NCI-H82 treated with DMSO at 0.1 percent for 48 hours (cell line): Measurements from ENCODE around the gene CSGALNACT2.
A peak's percentile ranks its signal among the peaks of the same experiment; 100 is the strongest.

Experiments used
- DNase-seq: peaks from one replicate; lab custom pipeline; 2025; ENCODE audit not compliant: unreplicated experiment; lab: John Stamatoyannopoulos, UW

CSGALNACT2 gene

DNA sequence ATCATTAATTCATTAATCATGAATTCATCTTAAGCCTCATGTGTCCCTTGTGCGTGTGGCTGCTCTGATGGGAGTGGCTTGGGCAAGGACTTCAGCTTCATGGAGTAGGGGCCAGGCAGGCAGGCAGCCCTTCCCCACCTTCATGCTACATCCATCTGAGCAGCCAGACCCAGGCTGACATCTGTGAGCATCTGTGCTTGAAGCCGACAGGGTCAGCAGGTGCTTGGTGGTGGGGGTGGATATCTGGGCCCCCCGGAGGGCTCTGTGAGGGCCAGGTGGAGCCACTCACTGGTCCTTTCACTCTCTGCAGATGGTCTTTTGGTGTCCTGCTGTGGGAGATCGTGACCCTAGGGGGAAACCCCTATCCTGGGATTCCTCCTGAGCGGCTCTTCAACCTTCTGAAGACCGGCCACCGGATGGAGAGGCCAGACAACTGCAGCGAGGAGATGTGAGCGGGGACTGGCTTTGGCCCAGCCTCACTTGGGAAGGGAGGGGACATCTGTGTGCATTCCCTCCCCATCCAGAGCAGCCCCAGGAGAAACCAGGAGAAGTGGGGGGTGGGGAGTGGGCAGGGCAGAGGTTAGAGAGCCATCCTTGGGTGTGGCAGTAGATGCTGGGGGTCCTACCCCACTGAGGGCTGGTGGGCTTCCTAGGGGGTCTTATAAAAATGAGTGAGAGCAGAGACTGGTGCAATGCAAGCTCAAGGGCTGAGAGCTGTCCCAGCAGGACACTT, 14.7 kb upstream of the CSGALNACT2 start:
- no peak for DNase-seq

DNA sequence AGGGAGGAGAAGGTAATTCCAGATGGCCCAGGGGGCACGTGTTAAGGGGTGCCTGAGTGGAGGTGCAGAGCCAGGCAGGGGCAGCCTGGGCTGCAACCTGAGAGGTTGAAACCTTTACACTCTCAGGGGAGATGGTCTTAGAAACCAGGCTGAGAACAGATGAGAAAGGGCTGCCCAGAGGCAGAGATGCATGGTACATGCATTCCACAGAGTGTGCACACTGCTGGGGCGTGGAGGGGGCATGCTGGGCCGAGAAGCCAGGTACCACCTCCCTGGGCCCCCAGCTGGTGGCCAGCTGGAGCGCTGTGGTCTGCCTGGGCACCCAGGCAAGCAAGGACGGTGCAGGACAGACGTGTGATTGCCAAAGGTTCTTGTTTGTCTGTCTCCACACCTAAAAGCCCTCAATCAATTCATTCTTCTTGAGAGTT, 14.1 kb upstream of the CSGALNACT2 start:
- no peak for DNase-seq

DNA sequence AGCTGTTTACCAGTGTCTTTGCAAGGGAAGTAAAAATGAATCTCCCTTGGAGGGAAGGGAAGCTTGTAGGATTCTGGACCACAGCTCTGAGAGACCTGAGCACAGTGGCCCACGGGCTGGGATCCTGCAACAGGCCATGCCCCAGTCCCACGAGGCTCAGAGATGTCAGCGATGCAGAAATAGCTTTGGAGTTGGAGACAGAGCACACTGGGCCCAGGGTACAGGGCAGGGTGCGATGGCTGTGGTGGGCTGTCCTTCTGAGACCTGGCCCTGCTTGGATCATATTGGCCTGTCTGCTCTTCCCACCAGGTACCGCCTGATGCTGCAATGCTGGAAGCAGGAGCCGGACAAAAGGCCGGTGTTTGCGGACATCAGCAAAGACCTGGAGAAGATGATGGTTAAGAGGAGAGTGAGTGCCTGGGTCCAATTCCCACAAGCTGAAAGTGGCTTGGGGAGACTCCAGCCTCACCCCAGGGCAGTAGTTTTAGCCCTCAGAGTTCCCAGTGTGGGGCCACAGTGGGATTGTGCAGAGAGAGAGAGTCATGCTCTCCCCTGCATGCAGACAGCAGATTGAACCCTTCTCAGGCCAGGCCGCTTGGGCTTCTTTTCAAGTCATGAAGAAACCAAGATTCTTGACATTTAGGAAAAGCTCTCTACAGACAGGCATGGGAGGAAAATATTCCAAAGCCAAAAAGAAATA, 13.5 kb upstream of the CSGALNACT2 start:
- DNase-seq: no peak

GRCh38 chr10:43125274-43125845, 12.9 kb upstream of the CSGALNACT2 start:
- DNase-seq: no peak

DNA sequence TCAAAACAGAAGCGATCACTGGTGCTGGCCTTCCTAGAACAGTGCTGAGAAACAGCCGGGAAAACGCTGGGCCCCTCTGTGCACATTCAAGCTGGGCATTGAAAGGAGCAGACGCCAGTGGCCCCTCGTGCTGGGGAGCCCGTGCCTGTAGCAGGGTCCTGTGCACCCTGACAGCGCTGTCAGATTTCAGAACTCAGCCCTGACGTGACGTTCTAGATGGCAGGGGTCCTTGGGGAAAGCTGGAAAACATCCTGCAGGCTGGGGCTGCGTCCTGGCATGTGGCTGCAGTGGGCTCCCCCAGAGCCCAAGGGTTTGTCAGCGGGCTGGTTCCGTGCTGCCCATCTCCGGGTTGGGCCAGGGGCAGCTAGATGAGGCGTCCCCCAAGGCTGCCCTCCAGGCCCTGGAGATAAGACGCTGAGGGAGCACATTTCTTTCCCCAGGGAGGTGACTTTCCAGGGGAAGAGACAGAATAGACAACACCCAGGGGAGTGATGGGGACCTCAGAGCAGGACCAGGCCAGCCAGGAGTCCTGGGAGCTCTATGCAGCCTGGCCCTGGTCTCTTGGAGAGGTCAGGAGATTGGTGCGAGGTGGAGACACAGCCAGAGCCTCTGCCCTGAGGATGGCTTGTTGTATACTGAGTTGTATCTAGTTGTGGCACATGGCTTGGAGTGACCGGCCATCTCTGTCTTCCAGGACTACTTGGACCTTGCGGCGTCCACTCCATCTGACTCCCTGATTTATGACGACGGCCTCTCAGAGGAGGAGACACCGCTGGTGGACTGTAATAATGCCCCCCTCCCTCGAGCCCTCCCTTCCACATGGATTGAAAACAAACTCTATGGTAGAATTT, 12.1 kb upstream of the CSGALNACT2 start:
- DNase-seq: no peak

GRCh38 chr10:43126759-43127424, 11.4 kb upstream of the CSGALNACT2 start:
- DNase-seq: no peak

GRCh38 chr10:43127442-43127841, 10.8 kb upstream of the CSGALNACT2 start:
- DNase-seq: no peak

GRCh38 chr10:43128331-43128730, 9.9 kb upstream of the CSGALNACT2 start:
- no peak for DNase-seq

- no peak for DNase-seq
Measured at GRCh38 chr10:43128958-43129706, 9.1 kb upstream of the CSGALNACT2 start.

GRCh38 chr10:43130770-43131171, 7.5 kb upstream of the CSGALNACT2 start:
- DNase-seq: no peak

DNA sequence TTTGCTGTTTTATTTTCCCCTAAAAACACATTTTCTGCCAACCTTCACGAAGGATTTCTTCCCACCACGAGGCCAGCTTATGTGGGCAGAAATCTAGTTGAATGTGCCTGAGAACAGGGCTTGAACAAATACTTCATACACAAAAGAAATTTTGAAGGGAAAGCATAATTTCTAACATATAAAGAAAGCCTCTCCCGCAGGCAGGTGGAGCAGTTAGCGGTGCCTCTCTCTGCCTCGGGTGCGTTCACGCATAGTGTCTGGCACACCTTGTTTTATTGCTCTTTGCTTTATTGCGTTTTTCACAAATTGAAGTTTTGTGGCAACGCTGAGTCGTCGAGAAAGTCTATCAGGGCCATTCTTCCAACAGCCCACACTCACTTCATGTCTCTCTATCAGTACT, 7.0 kb upstream of the CSGALNACT2 start:
- no peak for DNase-seq

DNA sequence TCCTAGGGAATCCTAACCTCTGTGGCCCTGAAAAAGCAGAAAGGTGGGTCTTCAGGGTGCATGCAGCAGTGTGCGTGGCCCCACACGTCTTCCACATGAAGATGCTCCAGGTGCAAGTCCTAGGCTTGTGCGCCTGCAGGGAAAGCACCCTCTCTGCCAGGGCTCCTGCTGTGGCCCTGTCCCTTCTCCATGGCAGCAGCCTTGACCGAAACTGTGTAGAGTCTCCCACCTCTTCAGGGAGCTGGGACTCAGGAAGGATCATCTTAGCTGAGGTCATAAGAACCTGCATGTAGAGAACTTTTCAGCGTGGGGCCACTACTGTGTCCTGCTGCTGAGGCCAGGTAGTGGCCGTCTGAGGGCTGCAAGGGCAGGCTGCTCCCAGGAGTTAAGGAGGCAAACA, 6.3 kb upstream of the CSGALNACT2 start:
- DNase-seq: no peak

DNA sequence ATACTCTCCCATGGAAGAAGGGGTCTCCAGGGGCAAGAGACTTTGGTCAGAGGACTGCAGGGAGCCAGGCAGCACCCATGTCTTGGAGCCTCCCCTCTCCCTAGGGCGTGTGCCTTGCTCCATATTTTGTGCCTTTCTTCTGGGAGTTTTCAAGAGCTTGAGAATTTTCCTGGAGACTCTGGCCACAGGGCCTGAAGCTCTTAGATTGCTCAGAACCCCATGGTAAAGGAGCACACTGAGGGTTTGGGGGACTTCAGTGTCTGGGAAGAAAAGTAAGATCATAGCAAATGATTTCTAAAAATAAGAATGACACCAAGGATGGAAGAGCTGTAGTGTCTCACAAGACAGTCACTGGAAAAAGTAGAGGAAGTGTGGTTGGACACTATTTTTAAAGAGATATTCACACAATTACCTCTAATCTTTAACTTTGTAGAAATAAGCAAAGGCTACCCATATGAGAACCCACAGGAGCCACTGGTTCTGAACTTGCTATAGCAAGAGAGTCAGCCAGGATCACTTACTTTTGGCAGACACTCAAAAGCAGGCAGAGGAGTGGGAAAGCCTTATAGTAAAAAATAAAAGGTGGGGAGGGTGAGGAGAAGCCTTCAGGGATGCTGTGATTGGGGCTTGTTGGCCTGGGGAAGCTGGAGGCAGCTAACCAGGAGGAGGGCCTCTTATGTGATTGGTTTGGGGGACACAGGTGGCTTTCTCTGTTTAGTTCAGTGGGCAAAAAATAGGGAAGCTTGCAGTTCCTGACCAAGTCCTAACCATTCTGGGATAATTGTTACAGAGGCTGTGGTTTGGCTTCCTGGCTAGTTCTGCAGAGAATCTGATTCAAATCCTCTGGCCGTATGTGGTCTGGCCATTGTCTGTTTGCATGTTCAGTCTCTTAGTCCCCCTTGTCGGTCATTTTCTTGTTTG, 5.1 kb upstream of the CSGALNACT2 start:
- DNase-seq: no peak

DNA sequence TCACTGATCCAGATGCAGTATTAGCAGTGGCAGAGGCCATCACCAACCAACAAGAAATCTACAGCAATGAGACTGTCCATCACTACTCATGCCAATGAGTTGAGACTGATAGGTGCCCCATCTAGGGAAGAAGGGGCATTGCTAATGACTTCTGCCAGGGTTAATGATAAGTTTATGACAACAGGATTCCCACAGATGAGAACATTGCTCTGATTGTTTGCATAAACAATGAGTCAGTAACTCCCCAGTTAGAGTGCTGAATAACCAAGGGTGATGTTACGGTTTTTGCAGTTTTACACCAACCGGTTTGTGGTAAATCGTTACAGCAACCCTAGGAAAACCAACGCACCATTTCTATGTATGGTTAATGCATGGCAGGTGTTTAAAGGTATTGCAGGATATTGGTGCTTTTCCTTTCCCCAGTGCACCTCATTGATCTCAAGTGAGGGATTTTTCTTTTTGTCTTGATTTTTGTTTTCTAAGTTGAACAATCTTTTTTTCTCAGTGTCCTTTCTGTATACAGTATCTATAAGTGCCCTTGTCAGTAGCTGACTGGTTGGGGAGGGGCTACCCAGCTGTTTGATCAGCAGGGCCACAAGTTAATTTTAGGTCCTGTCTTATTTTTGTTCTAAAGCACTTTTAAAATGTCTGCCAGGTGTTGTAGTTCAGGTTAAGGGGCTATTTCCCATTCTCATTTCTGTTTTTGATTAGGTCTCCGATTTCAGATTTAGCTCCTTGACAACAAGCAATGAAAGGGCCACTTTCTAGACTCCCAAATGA, 3.9 kb upstream of the CSGALNACT2 start:
- no peak for DNase-seq

DNA sequence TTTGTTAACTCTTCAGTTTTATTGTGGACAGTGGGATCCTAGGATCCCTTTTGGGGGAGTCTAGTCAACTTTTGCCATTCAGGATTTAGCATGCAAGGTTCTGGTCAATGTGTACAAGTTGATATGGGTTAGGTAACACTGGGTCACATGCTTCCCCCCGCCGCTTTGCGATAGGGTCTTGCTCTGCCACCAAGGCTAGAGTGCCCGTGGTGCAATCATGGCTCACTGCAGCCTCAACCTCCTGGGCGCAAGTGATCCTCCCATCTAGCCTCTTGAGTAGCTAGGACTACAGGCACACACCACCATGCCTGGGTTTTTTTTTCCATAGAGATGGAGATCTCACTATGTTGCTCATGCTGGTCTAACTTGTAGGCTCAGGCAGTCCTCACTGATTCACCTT, 3.2 kb upstream of the CSGALNACT2 start:
- no peak for DNase-seq

DNA sequence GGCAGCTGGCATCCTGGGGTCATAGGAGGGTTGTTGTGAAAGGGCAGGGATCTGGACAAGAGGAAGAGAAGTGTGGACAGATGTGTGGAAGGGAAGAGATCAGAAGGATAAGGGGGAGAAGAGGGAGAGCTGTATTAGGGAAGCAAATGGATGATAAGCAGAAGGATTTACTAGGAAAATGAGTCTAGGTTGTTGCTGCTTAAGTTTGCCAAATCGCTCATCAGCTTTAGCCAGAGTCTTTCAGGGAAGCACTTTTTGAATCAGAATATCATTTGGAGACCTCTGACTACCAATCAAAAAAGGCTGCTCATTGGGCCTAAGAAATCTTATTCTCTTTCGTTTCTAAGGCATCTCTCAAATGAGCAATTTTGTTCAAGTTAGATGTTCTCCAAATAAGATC, 2.6 kb upstream of the CSGALNACT2 start:
- DNase-seq: peak; percentile 6

DNA sequence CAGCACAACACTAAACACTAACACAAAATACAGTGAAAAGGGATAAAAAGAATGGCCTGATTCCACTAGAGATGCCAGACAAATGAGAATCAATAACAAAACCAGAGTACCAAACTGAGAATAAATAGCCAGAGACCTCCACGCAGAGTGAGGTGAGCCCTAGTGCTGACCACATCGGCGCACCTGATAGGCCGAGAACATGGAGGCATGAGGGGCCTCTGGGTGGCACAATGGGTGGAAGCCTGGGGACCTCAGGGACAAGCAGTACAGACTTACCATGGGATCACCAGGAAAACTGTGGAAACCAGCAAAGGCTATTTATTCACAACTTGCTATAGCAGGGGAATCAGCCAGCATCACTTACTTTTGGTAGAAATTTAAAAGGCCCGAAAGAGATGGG, 1.8 kb upstream of the CSGALNACT2 start:
- no peak for DNase-seq

DNA sequence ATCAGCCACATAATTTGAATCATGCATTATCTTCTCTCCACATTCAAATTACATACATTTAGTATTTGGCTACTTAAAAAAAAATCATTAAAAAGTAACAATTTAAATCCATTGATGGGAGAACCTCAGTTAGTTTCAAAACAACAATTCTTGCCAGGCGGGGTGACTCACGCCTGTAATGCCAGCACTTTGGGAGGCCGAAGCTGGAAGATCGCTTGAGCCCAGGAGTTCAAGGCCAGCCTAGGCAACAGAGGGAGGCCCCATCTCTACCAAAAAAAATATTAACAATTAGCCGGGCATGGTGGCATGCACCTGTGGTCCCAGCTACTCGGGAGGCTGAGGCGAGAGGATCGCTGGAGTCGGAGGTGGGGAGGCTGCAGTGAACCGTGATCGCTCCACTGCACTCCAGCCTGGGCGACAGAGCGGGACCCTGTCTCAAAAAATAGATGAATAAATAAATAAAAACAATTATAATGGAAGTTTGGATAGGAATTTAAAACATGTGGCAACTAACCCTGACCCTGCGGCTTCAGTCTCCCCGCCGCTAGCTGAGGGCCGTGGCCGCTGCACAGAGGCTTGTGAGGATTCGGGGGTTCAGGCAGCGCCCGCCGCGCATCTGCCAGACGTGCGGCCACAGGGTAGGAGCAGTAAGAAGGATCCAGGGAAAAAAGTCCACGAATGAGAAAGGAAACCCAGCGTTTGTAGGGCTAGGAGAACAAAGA, 1.1 kb upstream of the CSGALNACT2 start:
- no peak for DNase-seq
